K562 (cell line): ENCODE results near the gene GSS. TPM values are rescaled to one million over a fixed set of nuclear protein-coding genes. Genes with fewer than 3 reads are reported as not detected.

Experiments used
- CXXC5 ChIP-seq: fragments of 250-450 bp; sonication (Bioruptor Pico); IDR thresholded peaks from 2 replicates; pipeline ENCODE4 v1.8.0; 2022; ENCODE audit warnings: inconsistent platforms, mild to moderate bottlenecking, moderate library complexity
- E2F4 ChIP-seq: sonication (generic); formaldehyde crosslinking; IDR thresholded peaks from 2 replicates; pipeline ENCODE4 v1.8.0; 2022; ENCODE audit warnings: mild to moderate bottlenecking, low read depth, missing genetic modification reagents
- GMEB1 ChIP-seq: fragments of 250-450 bp; sonication (Bioruptor Pico); IDR thresholded peaks from 2 replicates; pipeline ENCODE4 v1.4.0; 2020; ENCODE audit warnings: mild to moderate bottlenecking
- HES1 ChIP-seq: fragments of 450-650 bp; IDR thresholded peaks from 2 replicates; pipeline ENCODE4 v1.6.1; 2016; ENCODE audit warnings: low read depth, mild to moderate bottlenecking, moderate library complexity
- ID3 ChIP-seq, 2 experiments: fragments of 250-450 bp in 1 of 2; fragments of 450-650 bp in 1 of 2; sonication (Bioruptor Pico) in 1 of 2; IDR thresholded peaks; 2 replicates each; pipeline versions ENCODE4 v1.6.1 to v1.8.0; 2016 to 2021; ENCODE audit warnings: mild to moderate bottlenecking in 2 of 2, moderate library complexity in 2 of 2, missing compliant biosample characterization in 1 of 2, missing genetic modification characterization in 1 of 2
- NR4A1 ChIP-seq, 2 experiments: fragments of 250-450 bp in 1 of 2; fragments of 450-650 bp in 1 of 2; sonication (Bioruptor Pico) in 1 of 2; IDR thresholded peaks; 2 replicates each; pipeline versions ENCODE4 v1.4.0 to v1.6.1; 2016 to 2020; ENCODE audit warnings: mild to moderate bottlenecking in 2 of 2, missing compliant biosample characterization in 1 of 2, missing genetic modification characterization in 1 of 2, moderate library complexity in 1 of 2
- SAP30 ChIP-seq: fragments of 200-600 bp; sonication (generic); IDR thresholded peaks from 2 replicates; pipeline ENCODE4 v1.6.1; 2012; ENCODE audit warnings: borderline replicate concordance, low read depth, mild to moderate bottlenecking, moderate library complexity, low read length, control low read depth, inconsistent platforms; ENCODE audit not compliant: insufficient read depth, poor library complexity, severe bottlenecking
- SIRT6 ChIP-seq: IDR thresholded peaks from one replicate; pipeline ENCODE4 v1.6.1; 2012; ENCODE audit warnings: low read depth, mild to moderate bottlenecking, control low read depth, inconsistent platforms, low read length, moderate library complexity
- SNIP1 ChIP-seq: fragments of 450-650 bp; IDR thresholded peaks from 2 replicates; pipeline ENCODE4 v1.7.1; 2017; ENCODE audit warnings: low read depth, mild to moderate bottlenecking
- SUPT5H ChIP-seq: fragments of 450-650 bp; IDR thresholded peaks from 2 replicates; pipeline ENCODE4 v1.6.1; 2016
- VEZF1 ChIP-seq: fragments of 200-800 bp; sonication (Bioruptor generic); IDR thresholded peaks from 2 replicates; pipeline ENCODE4 v1.6.1; 2017; ENCODE audit warnings: missing genetic modification characterization, missing compliant biosample characterization
- ZBTB5 ChIP-seq: fragments of 450-650 bp; IDR thresholded peaks from 2 replicates; pipeline ENCODE4 v1.6.1; 2017; ENCODE audit warnings: antibody characterized with exemption
- ZBTB8A ChIP-seq: fragments of 450-650 bp; IDR thresholded peaks from 2 replicates; pipeline ENCODE4 v1.6.1; 2018; ENCODE audit warnings: mild to moderate bottlenecking, moderate library complexity; ENCODE audit not compliant: partially characterized antibody
- ZNF431 ChIP-seq: sonication (generic); formaldehyde crosslinking; IDR thresholded peaks from 2 replicates; pipeline ENCODE4 v1.8.0; 2022; ENCODE audit warnings: mild to moderate bottlenecking, missing genetic modification reagents
- ZNF79 ChIP-seq: fragments of 250-450 bp; sonication (Bioruptor Pico); IDR thresholded peaks from 2 replicates; pipeline ENCODE4 v1.4.0; 2020; ENCODE audit warnings: low read depth, mild to moderate bottlenecking, moderate library complexity
- ZNF830 ChIP-seq: fragments of 250-450 bp; sonication (Bioruptor Pico); IDR thresholded peaks from 2 replicates; pipeline ENCODE4 v1.5.0; 2021; ENCODE audit warnings: mild to moderate bottlenecking
- polyA plus RNA-seq, 8 experiments: library from polyadenylated mRNA; depleted of rRNA in 4 of 8; stranded (reverse) in 5 of 8; unstranded in 3 of 8; fragments of >200 nt; fragmentation: Nextera tagmentation in 2 of 8; fragmentation: Illumina TruSeq in 1 of 8; extraction: Ambion mirVana in 2 of 8; extraction: Trizol in 1 of 8; gene quantifications; 2 replicates each; pipeline versions ENCODE4 v1.2.1 to v1.2.3, GENCODE V29; 2011 to 2014; ENCODE audit warnings: inconsistent platforms in 1 of 8, missing spikeins in 1 of 8
- total RNA-seq, 7 experiments: library from RNA; depleted of rRNA in 6 of 7; stranded (reverse); fragments of >200 nt in 6 of 7; fragmentation: Illumina TruSeq in 2 of 7; extraction: Trizol in 2 of 7; gene quantifications; 2 replicates each; pipeline versions ENCODE4 v1.2.1 to v1.2.3, GENCODE V29; 2011 to 2021; ENCODE audit warnings: low replicate concordance in 1 of 7

GSS gene
- total and polyA plus RNA-seq, 9 of the 15 experiments (the other 6 are each of a cell fraction or from before 2014, with no cell fraction given) = 18.4 to 165 (median 89.4) TPM

- TF ChIP-seq SNIP1 (peak; percentile 96), E2F4 (CRISPR knock-in tag) (no peak), CXXC5 (CRISPR knock-in tag) (peak; percentile 65; the same call in 1 of the 2 replicates), VEZF1 (CRISPR knock-in tag) (peak; percentile 92), ID3 (CRISPR knock-in tag; IDR thresholded peaks at IDR 0.05) (no peak), ID3 (tag; IDR thresholded peaks at IDR 0.05) (peak; percentile 64), HES1 (no peak), NR4A1 (CRISPR knock-in tag; IDR thresholded peaks at IDR 0.05) (no peak), NR4A1 (tag; IDR thresholded peaks at IDR 0.05) (no peak), ZNF830 (no peak), ZNF79 (CRISPR knock-in tag) (no peak), ZBTB5 (no peak), GMEB1 (CRISPR knock-in tag) (no peak), ZNF431 (CRISPR knock-in tag) (no peak), SUPT5H (peak; percentile 96), ZBTB8A (no peak), SIRT6 (no peak), SAP30 (peak; percentile 75)
These were observed at the start of gene GSS, which contains the start of gene MYH7B (continued) for GRCh38 chr20:34955231-34956040.
